ENCODE results near the gene MMEL1.

Gene MMEL1

GRCh38 chr1:2554621-2555387 lies 78.0 kb downstream of the MMEL1 start:
- TF ChIP-seq TCF12 (IDR thresholded peaks at IDR 0.05; ENCODE audit: low read depth) (no peak), RAD21 (IDR thresholded peaks at IDR 0.05; ENCODE audit: low read depth) (peak; percentile 59), TAF1 (IDR thresholded peaks at IDR 0.05; ENCODE audit: low read depth) (no peak), FOXM1 (IDR thresholded peaks at IDR 0.05; ENCODE audit: borderline replicate concordance, low read depth) (no peak), MAX (IDR thresholded peaks at IDR 0.05) (no peak)

- TF ChIP-seq RAD21 (IDR thresholded peaks at IDR 0.05; ENCODE audit: low read depth) (no peak), TCF12 (IDR thresholded peaks at IDR 0.05; ENCODE audit: low read depth) (no peak), TAF1 (IDR thresholded peaks at IDR 0.05; ENCODE audit: low read depth) (no peak), MAX (IDR thresholded peaks at IDR 0.05) (no peak), ZBTB7A (IDR thresholded peaks at IDR 0.05; ENCODE audit: low read depth) (no peak), TEAD4 (IDR thresholded peaks at IDR 0.05) (no peak), CREB1 (IDR thresholded peaks at IDR 0.05; ENCODE audit: low read depth) (no peak), CEBPB (IDR thresholded peaks at IDR 0.05) (no peak), REST (IDR thresholded peaks at IDR 0.05; ENCODE audit: low read depth) (no peak), USF1 (IDR thresholded peaks at IDR 0.05) (no peak)
Measured at GRCh38 chr1:2553871-2554620, 78.8 kb downstream of the MMEL1 start.

- TF ChIP-seq RAD21 (IDR thresholded peaks at IDR 0.05; ENCODE audit: low read depth) (no peak), NFIC (IDR thresholded peaks at IDR 0.05) (no peak), FOXM1 (IDR thresholded peaks at IDR 0.05; ENCODE audit: borderline replicate concordance, low read depth) (no peak), YY1 (IDR thresholded peaks at IDR 0.05; ENCODE audit: low read depth) (no peak), MAX (IDR thresholded peaks at IDR 0.05) (no peak), TEAD4 (IDR thresholded peaks at IDR 0.05) (no peak), CEBPB (IDR thresholded peaks at IDR 0.05) (no peak), TAF1 (IDR thresholded peaks at IDR 0.05; ENCODE audit: low read depth) (no peak), CREB1 (IDR thresholded peaks at IDR 0.05; ENCODE audit: low read depth) (no peak), REST (IDR thresholded peaks at IDR 0.05; ENCODE audit: low read depth) (no peak), TCF12 (IDR thresholded peaks at IDR 0.05; ENCODE audit: low read depth) (no peak), USF1 (IDR thresholded peaks at IDR 0.05) (no peak), ZBTB7A (IDR thresholded peaks at IDR 0.05; ENCODE audit: low read depth) (no peak), EP300 (IDR thresholded peaks at IDR 0.05; ENCODE audit: borderline replicate concordance) (no peak), EGR1 (IDR thresholded peaks at IDR 0.05) (no peak)
Measured at GRCh38 chr1:2552189-2552588, 80.6 kb downstream of the MMEL1 start.

GRCh38 chr1:2548068-2548589 lies 84.7 kb downstream of the MMEL1 start:
- TF ChIP-seq YY1 (IDR thresholded peaks at IDR 0.05; ENCODE audit: low read depth): 0 out of 2 replicates have a peak, but pooled peaks have one; percentile 57
- TF ChIP-seq TAF1 (IDR thresholded peaks at IDR 0.05; ENCODE audit: low read depth): no peak
- peak; percentile 77; the same call in 1 of the 2 replicates for TF ChIP-seq ZBTB7A (IDR thresholded peaks at IDR 0.05; ENCODE audit: low read depth)
- TF ChIP-seq CREB1 (IDR thresholded peaks at IDR 0.05; ENCODE audit: low read depth): no peak
- TF ChIP-seq EGR1 (IDR thresholded peaks at IDR 0.05): no peak
- TF ChIP-seq RAD21 (IDR thresholded peaks at IDR 0.05; ENCODE audit: low read depth): peak; percentile 94
- peak; percentile 47 for TF ChIP-seq NFIC (IDR thresholded peaks at IDR 0.05)
- peak; percentile 4; the same call in 1 of the 2 replicates for TF ChIP-seq MAX (IDR thresholded peaks at IDR 0.05)
